Stimulated activated naive CD4-positive, alpha-beta T cell treated with Interleukin-2 at 50 U/mL for 16 hours (primary cell): ENCODE results near the gene CDK14.

Experiments used
- DNase-seq: peaks from one replicate; lab custom pipeline; 2025; lab: John Stamatoyannopoulos, UW

Gene CDK14

DNA sequence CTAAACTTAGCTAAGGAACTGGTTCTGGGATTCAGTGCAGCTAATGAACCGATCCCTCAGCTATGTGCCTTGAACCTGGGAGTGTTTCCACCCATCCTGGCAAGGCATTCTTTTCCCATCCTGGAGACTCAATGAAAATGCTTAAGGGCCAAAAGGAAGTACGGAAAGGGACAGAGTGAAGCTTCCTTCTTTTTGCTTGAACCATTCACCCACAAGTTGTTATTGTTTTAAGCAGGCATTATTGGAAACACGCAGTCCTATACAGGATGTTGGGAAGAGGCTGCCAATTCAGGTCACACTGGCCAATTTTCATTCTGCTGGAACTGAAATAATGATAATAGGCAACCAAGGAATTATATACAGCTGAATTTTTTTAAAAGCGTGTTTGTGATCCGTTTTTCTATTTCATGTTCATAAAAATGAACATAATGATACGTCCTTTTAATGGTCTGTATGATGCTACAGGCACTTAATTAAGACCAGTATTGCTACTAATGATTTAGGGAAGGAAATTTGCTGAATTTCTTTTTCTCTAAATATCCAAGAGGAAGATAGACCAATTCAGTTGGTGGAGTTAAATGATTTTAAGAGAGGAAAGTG lies 610.3 kb downstream of the CDK14 start:
- no peak for DNase-seq

GRCh38 chr7:91212582-91212981 lies 616.5 kb downstream of the CDK14 start:
- DNase-seq = no peak

GRCh38 chr7:91226411-91226810 lies 630.3 kb downstream of the CDK14 start:
- DNase-seq = no peak

DNA sequence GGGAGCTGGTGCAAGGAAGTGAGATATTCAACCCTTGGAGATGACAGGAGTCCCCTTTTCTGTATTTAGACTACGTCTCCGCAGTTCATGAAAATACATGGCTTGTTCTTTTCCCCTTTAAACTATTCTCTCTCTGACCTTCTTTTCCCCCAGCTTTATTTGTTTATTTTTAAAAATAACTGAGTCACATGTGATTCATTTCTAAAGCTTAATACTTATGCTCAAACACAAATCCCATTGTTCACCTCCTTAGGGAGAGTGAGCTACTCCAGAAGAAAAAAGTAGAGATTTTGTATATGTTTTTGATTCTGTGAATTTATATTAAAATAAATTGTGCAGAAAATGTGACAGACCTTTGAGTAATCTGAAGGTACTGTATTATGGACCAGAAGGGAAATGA lies 632.2 kb downstream of the CDK14 start:
- no peak for DNase-seq

DNA sequence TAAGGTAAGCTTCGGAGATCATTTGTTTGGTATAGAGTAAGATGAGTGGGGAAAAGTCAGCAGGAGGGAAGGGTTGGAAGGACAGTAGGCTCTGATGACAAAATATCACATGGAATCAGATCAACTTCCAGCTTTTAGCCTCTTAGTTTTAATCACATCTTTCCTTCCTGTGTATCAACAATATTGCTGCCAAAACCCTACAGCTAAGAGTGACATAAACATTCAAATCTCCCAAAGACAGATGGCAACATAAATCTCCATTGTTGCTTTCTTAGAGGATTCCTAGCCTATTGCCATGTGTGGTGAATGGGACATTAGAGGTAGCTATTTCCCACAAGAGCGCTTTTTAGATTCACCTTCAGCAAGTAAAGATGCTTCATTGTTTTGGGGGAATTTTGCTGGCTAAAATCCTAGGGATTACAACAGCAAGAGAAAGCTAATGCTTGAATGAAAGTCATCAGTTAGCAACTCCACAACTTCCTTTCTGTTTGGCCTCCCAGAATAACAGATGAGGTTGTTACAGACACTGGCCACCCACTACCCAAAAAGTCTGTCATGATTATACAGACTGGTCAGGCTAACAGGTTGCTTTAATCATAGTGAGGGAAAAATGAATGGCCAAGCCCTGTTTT lies 632.9 kb downstream of the CDK14 start:
- DNase-seq = no peak

DNA sequence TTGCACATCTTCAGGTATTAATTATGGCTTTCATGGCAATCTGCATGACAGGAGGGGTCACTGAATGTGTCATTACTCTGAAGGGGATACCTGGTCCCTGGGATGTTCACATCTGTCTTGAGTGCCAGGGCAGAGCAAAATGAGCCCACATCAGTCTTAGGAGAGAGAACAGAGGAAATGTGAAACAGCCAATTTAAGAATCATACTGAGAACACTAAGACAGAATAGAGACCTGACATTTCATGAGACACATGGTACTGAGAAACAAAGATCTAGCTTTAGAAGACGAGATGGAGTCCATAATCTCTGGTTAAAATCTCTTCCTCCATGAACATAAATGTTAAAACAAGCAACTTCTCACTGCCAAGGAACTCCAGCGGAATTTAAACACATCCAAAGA lies 634.0 kb downstream of the CDK14 start:
- no peak for DNase-seq

GRCh38 chr7:91230503-91230902 lies 634.4 kb downstream of the CDK14 start:
- DNase-seq = no peak

DNA sequence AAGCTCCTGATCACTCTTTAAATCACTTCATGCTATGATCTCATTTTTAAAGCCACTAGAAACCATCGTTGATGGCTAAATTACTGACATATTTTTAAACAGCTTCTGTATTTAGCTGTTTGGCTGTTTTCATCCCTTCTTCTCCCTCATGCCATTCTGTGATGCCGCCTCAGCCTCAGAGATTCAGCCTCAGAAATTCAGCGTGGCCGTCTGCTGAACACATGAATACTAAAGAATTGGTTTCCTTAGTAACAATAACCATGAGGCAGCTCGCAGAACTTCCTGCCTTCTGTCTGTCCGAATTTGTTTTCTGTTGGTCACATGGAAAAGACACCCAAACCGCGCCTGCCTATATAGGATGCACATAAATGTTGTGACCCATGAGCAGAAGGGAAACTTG lies 637.1 kb downstream of the CDK14 start:
- no peak for DNase-seq

- DNase-seq = no peak
These were observed 639.2 kb downstream of the CDK14 start for GRCh38 chr7:91235211-91235832.

DNA sequence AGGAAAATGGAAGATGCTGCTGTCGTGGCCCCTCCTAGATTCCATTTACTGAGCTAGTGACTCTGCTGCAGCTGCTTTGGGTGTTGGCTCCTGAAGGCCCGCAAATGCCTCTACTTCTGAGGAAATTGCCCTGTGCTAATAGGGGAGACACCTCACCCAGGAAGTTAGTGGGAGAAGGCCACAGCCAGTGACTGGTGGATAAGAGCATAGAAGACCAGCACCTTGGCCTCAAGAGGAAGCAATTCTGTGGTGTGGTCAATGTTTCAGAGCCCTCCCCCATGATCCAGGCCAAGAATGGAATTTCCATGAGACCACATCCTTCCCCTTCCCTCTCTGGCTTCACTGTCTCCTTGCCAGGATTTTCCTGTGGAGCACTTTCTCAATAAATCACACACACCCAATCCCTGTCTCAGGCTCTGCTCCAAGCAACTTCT lies 643.1 kb downstream of the CDK14 start:
- DNase-seq = no peak

DNA sequence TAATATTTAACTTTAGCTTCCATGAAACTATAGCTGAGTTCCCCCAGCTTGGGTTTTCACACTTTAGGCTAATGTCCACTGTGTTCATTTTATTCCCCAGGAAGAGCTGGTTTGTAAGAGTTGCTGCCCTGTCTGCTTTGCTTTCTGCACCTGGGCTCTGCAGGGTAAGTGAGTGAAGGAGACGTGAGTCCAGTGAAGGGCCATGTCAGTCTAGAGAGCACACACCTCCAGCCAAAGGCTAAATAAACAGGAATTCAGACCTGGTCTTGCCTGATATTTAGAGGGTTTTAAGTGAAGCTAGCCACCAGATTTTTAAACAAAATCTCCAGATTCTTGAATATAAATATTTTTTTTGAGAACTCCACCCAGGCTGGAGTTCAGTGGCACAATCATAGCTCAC lies 643.7 kb downstream of the CDK14 start:
- no peak for DNase-seq

DNA sequence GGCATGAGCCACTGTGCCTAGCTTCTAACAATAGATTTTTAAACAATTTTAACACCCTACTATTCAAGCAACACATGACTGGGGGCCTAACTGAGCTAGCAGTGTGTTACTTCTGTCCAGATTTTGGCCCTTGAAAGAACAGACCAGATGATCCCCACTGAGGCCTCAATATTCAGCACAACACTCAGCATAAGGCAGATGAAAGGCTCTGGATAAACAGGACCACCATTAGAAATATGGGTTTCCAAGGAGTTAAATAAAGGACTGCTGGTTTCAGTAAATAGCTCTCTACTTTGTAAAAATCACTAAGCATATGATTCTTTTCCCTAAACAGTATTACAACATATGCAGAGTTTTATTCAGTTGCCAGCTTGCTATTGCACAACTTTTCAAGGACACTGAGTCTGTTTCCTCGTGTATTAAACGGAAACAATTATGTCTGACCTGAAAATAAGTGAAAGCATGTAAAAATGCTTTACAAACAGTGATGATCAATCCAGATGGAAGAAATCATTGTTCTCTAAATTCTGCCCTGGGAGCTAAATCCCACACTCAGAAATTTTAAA lies 644.3 kb downstream of the CDK14 start:
- no peak for DNase-seq

- no peak for DNase-seq
These were observed 646.1 kb downstream of the CDK14 start for GRCh38 chr7:91242097-91242844.

GRCh38 chr7:91243591-91244301 lies 647.6 kb downstream of the CDK14 start:
- no peak for DNase-seq

DNA sequence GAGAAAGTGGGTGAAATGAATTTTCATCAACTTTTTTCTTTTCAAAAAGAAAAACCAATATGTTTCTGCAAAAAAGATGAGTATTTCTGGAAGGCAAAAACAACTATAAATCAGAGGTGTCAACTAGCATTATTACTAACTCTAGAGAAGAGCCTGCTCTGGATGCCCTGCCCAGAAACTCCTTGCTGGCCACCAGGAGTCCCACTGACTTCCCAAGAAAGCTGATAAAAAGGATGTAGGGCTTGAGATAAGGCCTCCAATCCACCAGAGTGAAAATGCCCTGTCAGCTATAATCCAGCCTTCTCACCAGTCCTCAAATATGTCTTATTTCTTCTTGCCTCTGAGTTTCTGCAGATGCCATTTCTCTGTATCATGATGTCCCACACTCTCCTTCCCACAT lies 651.4 kb downstream of the CDK14 start:
- no peak for DNase-seq

DNA sequence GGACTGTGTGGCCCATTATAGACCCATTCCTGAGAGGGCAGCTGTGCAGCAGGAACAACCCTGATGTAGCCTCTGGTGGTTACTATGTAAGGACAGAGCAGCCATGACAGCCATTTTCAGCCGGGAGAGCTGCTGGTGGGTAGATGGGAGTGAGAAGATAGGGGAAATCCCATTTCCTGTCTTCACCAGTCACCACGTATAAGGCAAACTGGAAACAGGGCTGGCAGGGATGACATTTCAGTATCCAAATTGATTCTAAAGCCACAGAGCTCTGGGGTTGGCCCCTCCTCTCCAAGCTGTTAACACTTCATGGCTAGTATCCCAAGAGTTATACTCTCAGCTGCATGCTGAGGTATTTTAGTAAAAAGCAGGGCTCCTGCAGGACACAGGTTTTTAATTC lies 652.9 kb downstream of the CDK14 start:
- no peak for DNase-seq

DNA sequence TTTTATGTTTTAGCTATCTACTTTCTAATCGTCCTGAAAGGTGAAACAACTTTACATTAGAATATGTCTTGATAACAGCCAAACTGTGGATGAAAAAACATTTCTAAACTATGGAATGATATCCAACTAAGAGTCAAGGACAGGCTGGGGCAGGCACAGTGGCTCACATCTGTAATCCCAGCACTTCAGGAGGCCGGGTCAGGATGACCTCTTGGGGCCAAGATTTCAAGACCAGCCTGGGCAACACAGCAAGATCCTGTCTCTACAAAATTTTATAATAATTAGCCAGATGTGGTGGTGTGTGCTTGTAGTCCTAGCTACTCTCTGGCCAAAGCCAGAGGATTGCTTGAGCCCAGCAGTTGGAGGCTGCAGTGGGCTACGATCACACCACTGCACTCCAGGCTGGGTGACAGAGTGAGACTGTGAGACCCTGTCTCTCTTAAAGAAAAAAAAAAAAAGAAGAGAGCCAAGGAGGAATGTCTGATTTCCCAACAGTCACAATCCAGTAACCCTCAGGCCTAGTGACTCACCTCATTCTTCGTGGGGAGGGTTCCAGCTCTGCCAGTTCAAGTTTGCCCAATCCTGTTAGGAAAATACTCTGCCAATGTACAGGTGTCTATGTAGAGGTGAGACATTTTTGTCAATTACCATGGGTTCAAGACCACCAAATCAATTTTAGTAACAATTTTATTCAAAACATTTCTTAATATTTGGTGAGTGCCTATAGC lies 653.5 kb downstream of the CDK14 start:
- no peak for DNase-seq

- no peak for DNase-seq
These were observed 654.6 kb downstream of the CDK14 start for GRCh38 chr7:91250706-91251105.

- no peak for DNase-seq
These were observed 655.8 kb downstream of the CDK14 start for GRCh38 chr7:91251877-91252276.
